SKM-1 (cell line): Measurements from ENCODE around the gene MIDN.
"Not testable (repeated sequence)": the region's sequence is repeated elsewhere in the genome, so short reads cannot be mapped to it uniquely, and the experiment has no call there.

Source experiments
- DNase-seq: peaks from one replicate; lab custom pipeline; 2025; ENCODE audit not compliant: unreplicated experiment; lab: John Stamatoyannopoulos, UW

The MIDN gene

DNA sequence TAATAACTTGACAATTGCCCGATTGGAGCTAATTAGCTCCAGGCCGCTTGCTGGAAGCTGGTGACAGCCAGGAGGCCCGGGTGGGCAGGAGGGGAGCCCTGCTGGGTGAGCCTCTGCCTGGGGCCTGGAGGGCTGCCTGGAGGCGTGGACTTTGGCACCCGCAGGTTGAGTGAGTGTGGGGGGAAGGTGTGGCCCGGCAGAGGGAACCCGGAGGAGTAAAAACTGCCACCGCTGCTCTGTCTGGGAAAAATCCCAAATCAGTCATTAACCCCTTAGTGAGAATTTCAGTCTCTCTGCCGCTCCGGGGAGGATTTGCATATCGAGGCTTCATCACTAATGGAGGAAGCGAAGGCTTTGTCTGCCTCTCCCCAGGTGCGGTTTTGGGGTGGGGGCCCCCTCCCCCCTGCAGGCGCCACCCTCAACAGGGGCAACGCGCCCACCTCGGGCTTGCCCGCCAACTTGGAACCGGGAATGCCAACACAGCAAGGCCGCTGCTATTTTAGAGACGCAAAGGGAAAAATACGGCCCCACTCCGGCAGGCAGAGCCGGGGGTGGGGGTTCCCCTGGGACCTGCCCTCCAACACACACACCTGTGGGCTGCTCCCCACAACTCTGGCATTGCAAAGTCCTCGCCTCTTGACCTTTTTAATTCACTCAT is 43.5 kb downstream of the MIDN start:
- no peak for DNase-seq

DNA sequence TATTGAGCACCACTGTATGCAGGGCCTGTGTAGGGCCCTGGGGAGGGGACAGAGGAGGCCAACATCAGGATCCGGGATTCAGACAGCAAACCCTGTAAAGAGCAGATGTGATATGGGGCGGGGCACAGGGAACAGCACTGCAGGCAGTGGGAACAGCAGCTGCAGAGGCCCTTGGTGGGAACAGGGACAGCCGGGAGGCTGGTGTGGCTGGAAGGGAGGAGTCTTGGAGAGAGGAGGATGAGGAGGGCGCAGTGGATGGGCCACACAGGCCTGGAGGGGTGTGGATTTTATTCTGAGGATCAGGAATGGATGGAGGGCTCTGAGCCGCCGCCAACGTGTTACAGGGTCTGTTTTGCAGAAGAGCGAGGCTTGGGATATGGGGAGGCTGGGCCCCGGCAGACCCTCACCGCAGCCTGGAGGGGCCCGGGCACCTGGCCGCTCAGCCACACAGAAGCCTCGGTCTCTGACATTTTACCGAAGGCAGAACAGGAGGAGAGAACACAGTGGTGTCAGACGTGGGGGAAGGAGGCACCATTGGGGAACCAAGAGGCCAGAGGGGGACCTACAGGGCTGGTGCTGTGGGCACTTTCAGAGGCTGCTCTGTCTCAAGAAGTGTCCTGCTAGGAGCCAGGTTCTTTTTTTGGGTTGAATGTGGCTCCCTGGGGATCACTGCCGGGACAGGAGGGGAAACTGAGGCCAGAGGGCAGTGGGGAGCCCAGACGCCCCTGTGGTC is 44.2 kb downstream of the MIDN start:
- no peak for DNase-seq

DNA sequence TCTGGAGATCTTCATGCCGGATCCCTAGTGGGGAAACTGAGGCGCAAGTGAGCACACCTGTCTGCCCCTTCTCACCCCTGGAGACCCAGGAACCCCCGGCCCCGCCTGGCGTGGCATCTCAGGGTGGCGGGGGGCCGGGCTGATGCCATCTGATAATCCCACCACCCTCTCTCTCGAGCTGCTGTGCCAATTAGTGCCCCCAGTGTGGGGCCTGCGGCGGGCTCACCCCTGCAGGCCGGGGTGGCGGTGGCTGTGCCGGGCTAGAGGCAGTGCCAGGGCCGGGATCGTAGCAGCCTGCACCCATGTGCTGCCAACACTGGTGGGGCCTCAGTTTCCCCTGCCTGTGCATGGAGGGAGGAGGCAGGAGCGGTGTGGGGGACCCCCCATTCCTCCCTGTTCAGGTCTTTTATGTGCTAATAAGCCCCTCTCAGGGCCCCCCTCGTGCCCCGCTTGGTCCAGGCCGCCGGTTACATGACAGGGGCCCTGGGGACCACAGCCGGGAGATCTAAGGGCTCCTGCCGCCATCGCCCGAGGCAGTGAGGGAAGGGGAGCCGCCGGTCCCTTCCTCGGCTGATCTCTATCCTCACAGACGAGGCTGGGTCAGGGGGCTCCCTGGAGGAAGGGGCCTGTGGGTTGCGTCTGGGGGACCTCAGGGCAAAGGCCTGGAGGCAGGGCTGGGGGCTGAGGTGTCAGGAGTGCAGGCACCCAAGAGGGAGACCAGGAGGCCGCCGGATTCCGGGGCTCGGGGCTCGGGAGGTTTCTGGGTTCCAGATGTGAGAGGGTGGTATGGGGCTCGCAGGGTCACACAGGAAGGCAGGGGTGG is 45.6 kb downstream of the MIDN start:
- no peak for DNase-seq

DNA sequence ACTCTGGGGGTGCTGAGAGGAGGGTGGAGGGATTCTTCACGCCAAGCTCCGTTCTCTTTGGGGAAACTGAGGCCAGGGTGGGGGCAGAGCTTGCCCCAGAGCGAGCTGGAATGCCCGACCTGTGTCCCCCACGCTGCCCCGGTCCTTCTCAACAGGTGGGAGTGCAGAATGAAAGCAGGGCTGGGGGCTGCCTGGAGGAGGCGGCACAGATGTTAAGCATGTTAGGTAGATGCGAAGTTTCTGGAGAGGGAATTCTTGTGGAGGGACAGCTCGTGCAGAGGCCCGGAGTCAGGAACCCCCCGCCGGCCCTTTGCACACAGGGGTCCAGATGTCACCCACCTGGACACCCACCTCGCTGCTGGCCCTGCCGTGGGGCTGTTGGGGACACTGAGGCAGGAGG is 46.3 kb downstream of the MIDN start:
- DNase-seq = no peak

DNA sequence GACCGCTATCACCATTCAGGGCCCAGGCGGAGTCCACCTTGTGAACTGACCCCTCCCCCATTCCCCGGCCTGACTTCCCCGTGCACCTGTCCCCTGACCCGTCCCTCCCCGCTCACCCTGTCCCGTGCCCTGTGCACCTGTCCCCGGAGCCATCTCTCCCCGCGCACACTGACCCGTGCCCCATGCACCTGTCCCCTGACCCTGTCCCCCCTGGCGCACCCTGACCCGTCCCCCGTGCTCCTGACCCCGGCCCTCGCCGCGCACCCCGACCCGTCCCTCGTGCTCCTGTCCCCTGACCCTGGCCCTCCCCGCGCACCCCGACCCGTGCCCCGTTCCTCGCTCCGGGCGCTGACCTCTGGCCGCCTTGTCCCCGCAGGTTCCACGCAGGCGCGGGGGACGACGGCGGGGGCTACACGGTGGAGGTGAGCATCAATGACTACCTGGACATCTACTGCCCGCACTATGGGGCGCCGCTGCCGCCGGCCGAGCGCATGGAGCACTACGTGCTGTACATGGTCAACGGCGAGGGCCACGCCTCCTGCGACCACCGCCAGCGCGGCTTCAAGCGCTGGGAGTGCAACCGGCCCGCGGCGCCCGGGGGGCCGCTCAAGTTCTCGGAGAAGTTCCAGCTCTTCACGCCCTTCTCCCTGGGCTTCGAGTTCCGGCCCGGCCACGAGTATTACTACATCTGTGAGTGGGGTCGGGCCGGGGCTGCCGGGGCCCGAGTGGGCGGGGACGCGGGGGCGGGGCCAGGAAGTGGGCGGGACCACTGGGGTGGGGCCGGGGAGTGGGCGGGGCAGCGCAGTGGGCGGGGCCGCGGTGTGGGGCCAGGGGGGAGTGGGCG is 47.0 kb downstream of the MIDN start:
- DNase-seq = no peak

DNA sequence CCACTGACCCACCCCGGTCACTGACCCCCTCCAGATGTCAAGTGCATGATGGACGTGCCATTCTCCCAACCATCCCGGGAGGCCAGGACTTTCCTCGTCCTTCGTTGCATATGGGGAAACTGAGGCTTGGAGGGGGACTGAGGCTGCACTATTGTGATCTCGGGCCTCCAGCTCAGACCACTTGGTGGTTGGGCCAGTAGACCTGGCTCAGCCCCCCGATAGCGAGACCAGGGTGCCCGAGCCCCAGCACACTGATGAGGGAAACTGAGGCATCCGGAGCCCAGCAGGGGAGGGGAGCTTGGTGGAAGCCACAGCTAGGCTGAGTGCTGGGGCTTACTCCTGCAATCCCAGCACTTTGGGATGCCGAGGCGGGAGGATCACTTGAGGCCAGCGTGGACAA is 47.7 kb downstream of the MIDN start:
- no peak for DNase-seq

DNA sequence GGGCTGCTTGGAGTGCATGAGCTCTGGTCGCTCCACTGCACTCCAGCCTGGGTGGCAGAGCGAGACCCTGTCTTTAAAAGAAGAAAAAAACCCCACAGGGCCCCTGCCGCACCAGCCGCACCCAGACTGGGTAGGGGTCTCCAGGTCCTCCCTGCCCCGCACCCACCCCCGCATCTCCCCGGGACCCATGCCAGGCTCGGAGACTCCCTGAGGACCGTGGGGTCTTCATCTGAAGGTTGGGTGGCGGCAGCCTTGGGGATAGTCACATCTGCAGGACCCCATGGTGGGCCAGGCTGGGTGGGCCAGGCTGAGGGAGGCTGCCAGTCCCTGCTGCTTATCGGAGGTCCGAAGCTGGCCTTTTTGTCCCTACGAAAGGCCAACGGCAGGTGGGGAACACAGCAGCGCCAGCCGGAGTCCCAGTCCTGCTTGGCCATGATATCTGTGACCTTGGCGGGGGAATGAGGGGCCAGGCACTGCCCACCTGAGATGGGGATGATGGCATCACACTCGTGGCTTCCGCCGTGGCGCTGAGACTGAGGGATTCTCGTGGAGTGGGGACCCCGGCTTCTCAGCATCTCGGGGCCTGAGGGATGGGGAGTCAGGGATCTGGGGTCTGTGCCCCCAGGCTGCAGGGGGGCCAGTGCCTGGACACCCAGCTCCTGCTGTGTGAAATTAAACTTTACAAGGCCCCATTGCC is 48.3 kb downstream of the MIDN start:
- no peak for DNase-seq

DNA sequence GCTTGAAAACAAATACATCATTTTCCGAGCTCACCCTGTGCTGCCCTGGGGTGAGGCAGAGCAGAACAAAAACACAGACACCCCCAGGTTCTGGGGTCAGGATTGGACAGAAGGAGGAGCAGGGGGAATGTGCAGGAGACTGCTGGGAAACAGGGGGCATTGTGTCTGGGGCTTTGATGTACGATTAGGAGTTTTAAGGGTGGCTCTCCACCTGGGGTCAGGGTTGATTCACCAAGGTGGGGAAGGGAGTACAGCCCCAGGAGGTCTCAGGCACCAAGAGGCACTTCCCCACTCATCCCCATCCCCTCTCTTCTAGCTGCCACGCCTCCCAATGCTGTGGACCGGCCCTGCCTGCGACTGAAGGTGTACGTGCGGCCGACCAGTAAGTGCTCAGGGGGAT is 49.9 kb downstream of the MIDN start:
- no peak for DNase-seq

DNA sequence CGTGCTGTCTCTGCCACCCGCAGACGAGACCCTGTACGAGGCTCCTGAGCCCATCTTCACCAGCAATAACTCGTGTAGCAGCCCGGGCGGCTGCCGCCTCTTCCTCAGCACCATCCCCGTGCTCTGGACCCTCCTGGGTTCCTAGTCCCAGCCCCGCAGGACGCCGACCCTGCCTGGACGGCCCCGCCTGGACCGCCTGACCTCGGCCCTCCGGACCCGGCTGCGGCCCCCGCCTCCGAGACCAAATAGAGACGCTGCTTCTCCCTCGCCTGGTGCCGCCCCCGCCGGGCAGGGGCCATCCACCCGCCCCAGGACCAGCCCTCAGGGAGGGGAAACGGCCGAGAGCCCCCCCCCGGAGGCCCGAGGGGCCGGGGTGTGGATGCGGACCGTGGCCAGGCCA is 51.4 kb downstream of the MIDN start:
- DNase-seq = no peak

DNA sequence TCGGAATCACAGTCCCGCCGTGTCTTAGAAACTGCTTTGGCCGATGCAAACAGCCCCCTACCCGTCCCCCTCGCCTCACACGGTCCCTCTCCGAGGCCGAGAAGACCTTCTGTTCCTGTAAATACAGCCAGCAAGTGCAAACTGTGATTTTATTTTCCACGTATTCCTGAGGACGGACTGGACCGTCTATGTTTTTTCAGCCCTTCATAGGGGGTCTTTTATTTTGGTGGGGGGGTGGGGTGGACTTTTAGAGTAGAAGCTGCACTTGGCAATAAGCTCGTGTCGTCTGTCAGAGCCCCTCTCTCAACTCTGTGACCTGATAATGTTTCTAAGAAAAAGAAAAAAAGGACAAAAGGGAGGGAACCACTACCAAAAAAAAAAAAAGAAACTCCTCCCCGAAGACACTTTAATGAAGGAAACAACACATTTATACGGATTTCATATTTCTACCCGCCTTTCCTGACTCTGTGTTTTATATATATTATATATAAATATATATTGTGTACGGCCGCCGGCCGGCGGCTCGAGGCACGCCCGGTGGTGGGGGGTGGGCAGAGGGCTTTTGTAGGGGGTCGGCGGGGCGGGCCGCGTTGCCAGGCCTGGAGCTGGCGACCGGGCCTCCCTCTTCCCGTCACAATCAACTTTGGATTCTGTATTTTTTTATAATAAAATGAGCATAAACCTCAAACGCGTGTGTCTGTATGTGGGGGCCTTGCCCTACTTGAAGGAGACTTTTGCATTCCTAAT is 52.5 kb downstream of the MIDN start:
- no peak for DNase-seq

DNA sequence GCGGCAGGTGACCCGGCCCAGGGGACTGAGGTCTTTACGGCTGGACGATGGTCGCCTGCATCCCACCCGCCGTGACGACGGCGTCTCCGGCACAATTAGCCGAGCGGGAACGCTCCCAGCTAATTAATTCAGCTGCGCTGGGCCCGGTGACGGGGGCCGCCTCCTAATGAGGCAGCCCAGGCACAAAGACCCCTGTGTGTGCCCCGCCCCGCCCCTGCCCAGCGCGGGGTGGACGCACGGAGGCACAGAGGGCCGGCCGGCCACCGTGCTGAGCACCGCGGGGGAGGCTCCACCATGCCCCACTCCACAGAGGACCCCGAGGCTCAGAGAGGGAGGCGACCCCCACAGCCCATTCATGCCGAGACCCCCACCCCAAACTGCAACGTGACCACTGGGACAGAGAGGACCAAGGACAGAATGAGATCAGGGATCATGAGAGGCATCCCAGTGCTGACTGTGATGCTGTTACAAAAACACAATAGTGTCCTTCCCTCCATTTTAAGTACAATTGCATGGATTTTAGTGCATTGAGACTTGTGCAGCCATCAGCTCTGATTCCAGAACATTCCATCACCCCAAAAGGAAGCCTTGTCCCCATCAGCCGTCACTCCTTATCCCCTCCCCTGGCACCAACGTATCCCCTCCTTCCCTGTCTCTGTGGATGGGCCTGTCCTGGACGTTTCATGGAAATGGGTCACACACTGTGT is 54.3 kb downstream of the MIDN start:
- DNase-seq = no peak

DNA sequence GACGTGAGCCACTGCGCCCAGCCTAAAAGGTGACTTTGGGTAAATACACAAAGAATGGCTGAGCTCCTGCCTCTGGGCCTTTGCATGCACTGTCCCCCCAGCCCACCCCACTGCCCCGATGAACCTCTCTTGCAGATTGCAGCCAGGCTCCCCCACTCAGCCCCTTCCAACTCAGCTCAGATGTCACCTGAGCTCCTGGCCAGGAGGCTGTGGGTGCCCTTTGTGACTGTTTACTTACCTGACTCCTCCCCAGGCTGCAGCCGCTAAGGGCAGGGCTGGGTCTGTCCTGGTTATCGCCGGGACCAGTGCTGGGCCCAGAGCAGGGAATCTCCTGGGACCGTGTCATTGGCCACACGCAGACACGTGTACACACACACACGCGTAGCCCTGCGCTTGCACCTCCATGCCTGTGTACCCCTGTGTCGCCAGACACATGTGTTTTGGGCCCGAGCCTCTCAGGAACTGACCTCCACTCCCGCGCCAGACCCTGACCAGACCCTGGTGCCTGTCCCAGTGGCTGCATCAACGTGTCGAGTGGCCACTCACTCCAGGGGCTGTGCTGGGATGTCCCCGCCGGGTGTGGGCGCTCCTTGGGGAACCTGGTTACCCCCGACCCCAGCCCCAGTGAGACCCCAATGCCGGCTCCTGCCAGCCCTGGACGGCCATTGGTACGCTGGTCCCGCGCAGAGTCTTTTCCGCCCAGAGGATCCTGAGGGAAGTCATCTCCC is 56.0 kb downstream of the MIDN start:
- DNase-seq = no peak

DNA sequence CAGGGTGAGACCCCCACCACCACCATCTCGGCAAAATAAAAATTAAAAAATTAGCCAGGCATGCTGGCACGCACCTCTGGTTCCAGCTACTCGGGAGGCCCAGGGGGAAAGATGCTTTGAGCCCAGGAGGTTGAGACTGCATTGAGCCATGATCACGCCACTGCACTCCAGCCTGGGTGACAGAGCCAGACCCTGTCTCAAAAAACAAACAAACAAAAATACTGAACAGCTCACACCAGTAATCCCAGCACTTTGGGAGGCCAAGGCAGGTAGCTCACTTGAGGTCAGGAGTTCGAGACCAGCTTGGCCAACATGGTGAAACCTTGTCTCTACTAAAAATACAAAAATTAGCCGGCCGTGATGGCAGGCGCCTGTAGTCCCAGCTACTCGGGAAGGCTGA is 57.0 kb downstream of the MIDN start:
- DNase-seq = not testable (repeated sequence)

DNA sequence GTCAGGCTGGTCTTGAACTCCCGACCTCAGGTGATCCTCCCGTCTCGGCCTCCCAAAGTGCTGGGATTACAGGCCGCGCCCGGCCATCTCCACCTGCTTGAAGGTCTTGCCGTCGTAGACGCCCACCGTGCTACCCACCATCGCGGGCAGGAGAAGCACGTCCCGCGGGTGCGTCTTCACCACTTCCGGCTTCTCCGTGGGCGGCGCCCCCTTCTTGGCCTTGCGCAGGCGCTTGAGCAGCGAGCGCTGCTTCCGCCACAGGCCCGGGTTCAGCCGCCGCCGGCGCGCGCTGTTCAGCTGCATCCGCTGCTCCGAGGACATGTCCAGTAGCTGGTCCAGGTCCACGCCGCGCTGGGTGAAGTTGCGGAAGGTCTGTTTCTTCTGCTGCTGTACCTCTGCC is 58.9 kb downstream of the MIDN start:
- no peak for DNase-seq

DNA sequence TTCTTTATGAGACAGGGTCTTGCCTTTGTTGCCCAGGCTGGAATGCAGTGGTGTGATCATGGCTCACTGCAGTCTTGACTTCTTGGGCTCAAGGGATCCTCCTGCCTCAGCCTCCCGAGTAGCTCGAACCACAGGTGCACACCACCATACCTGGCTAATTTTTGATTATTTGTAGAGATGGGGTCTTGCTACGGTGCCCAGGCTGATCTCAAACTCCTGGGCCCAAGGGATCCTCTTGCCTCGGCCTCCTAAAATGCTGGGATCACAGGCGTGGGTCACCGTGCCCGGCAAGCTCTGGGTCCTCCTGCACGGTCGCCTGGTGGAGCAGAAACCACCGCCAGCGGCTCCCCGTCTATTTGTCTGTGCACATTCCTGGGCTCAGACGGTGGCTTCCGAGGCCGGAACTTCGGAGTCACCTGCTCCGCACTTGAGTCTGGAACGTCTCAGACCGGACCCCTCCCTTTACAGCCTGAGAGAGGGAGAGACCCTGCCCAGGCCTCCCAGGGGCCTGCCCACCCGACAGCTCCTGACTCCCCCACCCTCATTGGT is 59.4 kb downstream of the MIDN start:
- no peak for DNase-seq

DNA sequence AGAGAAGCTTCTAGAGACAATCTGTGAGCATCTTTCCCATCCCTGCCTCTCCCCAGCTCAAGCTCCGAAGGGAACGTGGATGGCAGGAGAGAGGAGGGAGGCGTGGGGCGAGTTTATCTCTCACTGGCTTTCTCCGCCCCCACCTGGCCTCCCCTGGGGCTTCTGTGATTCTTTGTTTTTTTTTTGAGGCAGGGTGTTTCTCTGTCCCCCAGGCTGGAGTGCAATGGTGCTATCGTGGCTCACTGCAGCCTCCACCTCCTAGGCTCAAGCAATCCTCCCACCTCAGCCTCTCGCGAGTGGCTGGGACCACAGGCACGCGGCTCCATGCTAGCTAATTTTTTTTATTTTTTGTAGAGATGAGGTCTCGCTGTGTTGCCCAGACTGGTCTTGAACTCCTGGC is 60.3 kb downstream of the MIDN start:
- no peak for DNase-seq
